ENCODE measurements around the gene WDFY2.

WDFY2 gene

DNA sequence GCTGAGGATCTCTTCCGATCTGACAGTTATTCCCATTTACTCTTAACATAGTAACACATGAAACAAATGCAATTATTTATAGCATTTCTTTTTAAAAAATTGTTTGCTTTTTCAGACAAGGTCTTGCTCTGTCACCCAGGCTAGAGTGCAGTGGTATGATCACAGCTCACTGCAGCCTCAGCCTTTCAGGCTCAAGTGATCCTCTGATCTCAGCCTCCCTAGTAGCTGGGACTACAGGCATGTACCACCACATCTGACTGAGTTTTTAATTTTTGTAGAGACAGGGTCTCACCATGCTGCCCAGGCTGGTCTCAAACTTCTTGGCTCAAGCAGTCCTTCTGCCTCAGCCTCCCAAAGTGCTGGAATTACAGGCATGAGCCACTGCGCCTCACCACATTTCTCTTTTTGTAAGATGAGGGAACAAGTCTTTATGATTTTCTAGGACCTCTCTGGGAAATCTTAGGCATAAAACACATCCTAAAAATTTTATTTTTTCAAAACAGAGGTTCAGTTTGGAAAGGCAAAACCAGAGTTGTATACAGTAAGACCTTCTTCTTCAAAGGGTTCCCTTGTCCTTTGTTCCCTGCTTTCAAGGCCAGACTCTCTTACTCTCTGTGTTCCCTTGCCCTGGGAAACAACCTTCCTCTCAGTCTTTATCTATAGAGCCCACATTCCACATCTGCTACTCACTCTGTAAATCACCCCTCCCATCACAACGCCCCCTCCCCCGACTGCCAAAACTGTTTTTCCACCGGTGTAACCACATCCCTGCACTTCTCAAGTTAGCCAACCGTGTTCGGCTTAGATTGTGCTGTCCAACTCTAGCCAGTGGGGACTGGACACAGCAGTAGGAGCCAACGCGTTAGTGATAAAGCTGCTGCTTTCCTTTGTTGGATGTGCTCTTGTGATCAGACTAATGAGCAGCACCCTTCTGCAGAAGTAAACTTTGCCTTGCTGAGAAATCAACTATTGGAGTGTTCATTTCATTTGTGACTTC lies 163.5 kb downstream of the WDFY2 start:
- Histone ChIP-seq H3K36me3 (ENCODE audit: insufficient read depth, low read length) (peaks cover 54% of the 10 kb centered on the region), H2AFZ (ENCODE audit: low read length, unreplicated experiment) (no peak overlapping the region), H3K4me3 (ENCODE audit: low read depth, low read length) (no peak overlapping the region), H3K79me2 (ENCODE audit: control insufficient read depth, insufficient read depth, low read length, unreplicated experiment) (no peaks in the 10 kb centered on the region), H3K4me1 (ENCODE audit: control insufficient read depth, insufficient read depth, low read length, unreplicated experiment) (no peaks in the 10 kb centered on the region), H3K27me3 (ENCODE audit: insufficient read depth, low read length) (no peaks in the 10 kb centered on the region), H3K27ac (ENCODE audit: low read depth, low read length) (no peak overlapping the region)

DNA sequence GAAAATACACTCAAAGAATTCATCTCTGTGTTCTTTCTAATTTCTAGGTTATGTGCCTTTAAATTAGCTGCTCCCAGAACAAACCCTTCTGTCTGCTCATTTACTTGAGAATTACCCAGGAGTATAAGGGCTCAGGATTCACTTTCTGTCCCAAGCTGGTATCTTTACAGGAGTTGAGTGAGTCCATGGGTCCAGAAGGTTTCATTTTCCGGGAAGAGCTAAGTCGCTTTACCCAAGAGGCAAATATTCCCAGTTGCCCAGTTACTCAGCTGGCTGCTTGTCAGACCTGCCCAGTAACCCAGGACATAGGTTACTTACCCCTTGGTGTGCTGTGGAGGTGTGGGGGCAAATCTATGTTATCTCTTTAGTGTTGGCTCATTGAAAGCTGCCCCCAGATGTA lies 172.4 kb downstream of the WDFY2 start:
- H3K36me3 ChIP-seq (ENCODE audit: insufficient read depth, low read length), result peaks cover 20% of the 10 kb centered on the region
- H3K4me1 ChIP-seq (ENCODE audit: control insufficient read depth, insufficient read depth, low read length, unreplicated experiment), result no peaks in the 10 kb centered on the region
- no peak overlapping the region for H2AFZ ChIP-seq (ENCODE audit: low read length, unreplicated experiment)
- H3K4me3 ChIP-seq (ENCODE audit: low read depth, low read length), result no peak overlapping the region
- no peaks in the 10 kb centered on the region for H3K27me3 ChIP-seq (ENCODE audit: insufficient read depth, low read length)
- no peaks in the 10 kb centered on the region for H3K79me2 ChIP-seq (ENCODE audit: control insufficient read depth, insufficient read depth, low read length, unreplicated experiment)
- no peak overlapping the region for H3K27ac ChIP-seq (ENCODE audit: low read depth, low read length)

DNA sequence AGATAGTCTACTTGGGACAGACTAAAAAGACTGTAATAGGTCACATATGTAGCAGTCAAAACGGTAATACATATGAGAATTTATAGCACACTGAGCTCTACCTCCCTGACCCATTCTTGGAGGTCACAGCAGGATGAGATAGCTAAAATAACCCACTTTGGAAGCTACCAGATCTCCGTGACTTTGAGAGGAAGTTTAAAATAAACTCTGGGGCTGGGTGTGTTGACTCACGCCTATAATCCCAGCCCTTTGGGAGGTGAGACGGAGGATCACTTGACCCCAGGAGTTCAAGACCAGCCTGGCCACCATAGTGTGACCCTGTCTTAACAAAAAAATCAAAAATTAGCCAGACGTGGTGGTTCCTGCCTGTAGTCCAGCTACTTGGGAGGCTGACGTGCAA lies 174.4 kb downstream of the WDFY2 start:
- Histone ChIP-seq H3K36me3 (ENCODE audit: insufficient read depth, low read length) (peaks cover 8% of the 10 kb centered on the region), H3K4me3 (ENCODE audit: low read depth, low read length) (no peak overlapping the region), H3K27ac (ENCODE audit: low read depth, low read length) (no peak overlapping the region), H2AFZ (ENCODE audit: low read length, unreplicated experiment) (no peak overlapping the region), H3K79me2 (ENCODE audit: control insufficient read depth, insufficient read depth, low read length, unreplicated experiment) (no peaks in the 10 kb centered on the region), H3K27me3 (ENCODE audit: insufficient read depth, low read length) (no peaks in the 10 kb centered on the region), H3K4me1 (ENCODE audit: control insufficient read depth, insufficient read depth, low read length, unreplicated experiment) (peaks cover 5% of the 10 kb centered on the region)

- H3K36me3 ChIP-seq (ENCODE audit: insufficient read depth, low read length), result peaks cover 8% of the 10 kb centered on the region
- no peak overlapping the region for H2AFZ ChIP-seq (ENCODE audit: low read length, unreplicated experiment)
- H3K4me3 ChIP-seq (ENCODE audit: low read depth, low read length), result no peak overlapping the region
- no peaks in the 10 kb centered on the region for H3K79me2 ChIP-seq (ENCODE audit: control insufficient read depth, insufficient read depth, low read length, unreplicated experiment)
- H3K4me1 ChIP-seq (ENCODE audit: control insufficient read depth, insufficient read depth, low read length, unreplicated experiment), result peaks cover 10% of the 10 kb centered on the region
- H3K27me3 ChIP-seq (ENCODE audit: insufficient read depth, low read length), result no peaks in the 10 kb centered on the region
- H3K27ac ChIP-seq (ENCODE audit: low read depth, low read length), result no peak overlapping the region
Measured at GRCh38 chr13:51759240-51759639, 175.0 kb downstream of the WDFY2 start.

- Histone ChIP-seq H3K27ac (ENCODE audit: low read depth, low read length) (no peak overlapping the region), H3K36me3 (ENCODE audit: insufficient read depth, low read length) (peaks cover 8% of the 10 kb centered on the region)
Measured at GRCh38 chr13:51760592-51760991, 176.3 kb downstream of the WDFY2 start.

GRCh38 chr13:51761643-51762350 lies 177.5 kb downstream of the WDFY2 start:
- no peaks in the 10 kb centered on the region for H3K79me2 ChIP-seq (ENCODE audit: control insufficient read depth, insufficient read depth, low read length, unreplicated experiment)
- H3K4me3 ChIP-seq (ENCODE audit: low read depth, low read length), result no peak overlapping the region
- peaks cover 8% of the 10 kb centered on the region for H3K36me3 ChIP-seq (ENCODE audit: insufficient read depth, low read length)
- H2AFZ ChIP-seq (ENCODE audit: low read length, unreplicated experiment), result no peak overlapping the region
- peaks cover 22% of the 10 kb centered on the region for H3K4me1 ChIP-seq (ENCODE audit: control insufficient read depth, insufficient read depth, low read length, unreplicated experiment)
- H3K27me3 ChIP-seq (ENCODE audit: insufficient read depth, low read length), result no peaks in the 10 kb centered on the region
- H3K27ac ChIP-seq (ENCODE audit: low read depth, low read length), result no peak overlapping the region

More at GRCh38 chr13:51760592-51760991, 176.3 kb downstream of the WDFY2 start:
- H3K4me3 ChIP-seq (ENCODE audit: low read depth, low read length), result no peak overlapping the region
- H2AFZ ChIP-seq (ENCODE audit: low read length, unreplicated experiment), result no peak overlapping the region
- no peaks in the 10 kb centered on the region for H3K27me3 ChIP-seq (ENCODE audit: insufficient read depth, low read length)
- H3K4me1 ChIP-seq (ENCODE audit: control insufficient read depth, insufficient read depth, low read length, unreplicated experiment), result peaks cover 22% of the 10 kb centered on the region
- H3K79me2 ChIP-seq (ENCODE audit: control insufficient read depth, insufficient read depth, low read length, unreplicated experiment), result no peaks in the 10 kb centered on the region

GRCh38 chr13:51763486-51763885 lies 179.2 kb downstream of the WDFY2 start:
- no peak overlapping the region for H2AFZ ChIP-seq (ENCODE audit: low read length, unreplicated experiment)
- no peak overlapping the region for H3K4me3 ChIP-seq (ENCODE audit: low read depth, low read length)
- peaks cover 7% of the 10 kb centered on the region; the same call in 1 of the 2 replicates for H3K36me3 ChIP-seq (ENCODE audit: insufficient read depth, low read length)
- no peaks in the 10 kb centered on the region for H3K79me2 ChIP-seq (ENCODE audit: control insufficient read depth, insufficient read depth, low read length, unreplicated experiment)
- no peaks in the 10 kb centered on the region for H3K27me3 ChIP-seq (ENCODE audit: insufficient read depth, low read length)
- H3K27ac ChIP-seq (ENCODE audit: low read depth, low read length), result peak overlapping the region; percentile 73
- H3K4me1 ChIP-seq (ENCODE audit: control insufficient read depth, insufficient read depth, low read length, unreplicated experiment), result peaks cover 22% of the 10 kb centered on the region

DNA sequence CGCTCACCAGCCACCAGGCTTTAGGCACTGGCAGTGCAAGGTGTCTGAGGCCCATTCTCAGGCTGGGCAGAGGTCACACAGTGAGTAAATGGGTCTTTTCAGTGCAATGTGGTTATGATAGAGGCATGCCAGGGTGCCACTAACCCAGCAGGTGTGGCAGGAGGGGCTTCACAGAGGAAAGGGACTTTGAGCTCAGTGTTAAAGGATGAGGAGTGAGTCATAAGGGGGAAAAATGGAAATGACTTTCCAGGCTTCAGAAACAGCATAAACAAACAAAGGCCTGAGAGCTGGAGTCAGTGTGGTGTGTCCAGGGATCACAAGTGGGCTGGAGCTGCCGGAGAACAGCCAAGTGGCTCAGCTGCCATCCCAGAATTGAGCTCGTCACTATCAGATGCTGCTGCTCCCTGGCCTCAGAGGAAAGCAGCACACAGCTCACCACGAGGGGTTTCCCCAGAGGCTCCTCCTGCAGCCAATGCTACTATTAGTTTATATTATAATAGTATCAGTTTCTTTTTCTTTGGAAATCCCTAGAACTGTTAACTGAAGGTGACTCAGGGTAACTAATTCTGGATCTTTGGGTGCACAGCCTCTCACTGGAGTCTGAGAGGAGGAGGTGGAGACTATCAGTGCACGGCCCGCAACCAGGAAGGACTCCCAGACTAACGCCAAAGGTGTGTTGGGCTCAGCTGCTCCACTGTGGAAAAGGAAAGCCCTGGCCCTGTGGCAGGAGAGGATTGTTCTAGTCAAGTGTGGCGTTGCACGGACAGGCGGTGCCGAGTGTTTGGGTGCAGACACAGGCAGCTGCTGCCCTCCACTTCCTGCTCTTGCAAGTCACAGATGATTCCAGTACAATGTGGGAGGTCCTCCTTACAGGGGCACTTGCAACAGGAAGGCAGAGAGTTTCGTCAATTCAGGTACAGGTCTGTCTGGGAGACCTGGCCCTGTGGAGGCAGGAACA lies 180.2 kb downstream of the WDFY2 start:
- Histone ChIP-seq H2AFZ (ENCODE audit: low read length, unreplicated experiment) (no peak overlapping the region), H3K79me2 (ENCODE audit: control insufficient read depth, insufficient read depth, low read length, unreplicated experiment) (no peaks in the 10 kb centered on the region), H3K27me3 (ENCODE audit: insufficient read depth, low read length) (no peaks in the 10 kb centered on the region), H3K4me1 (ENCODE audit: control insufficient read depth, insufficient read depth, low read length, unreplicated experiment) (peaks cover 22% of the 10 kb centered on the region), H3K4me3 (ENCODE audit: low read depth, low read length) (peak overlapping the region; percentile 46; the same call in 1 of the 2 replicates), H3K27ac (ENCODE audit: low read depth, low read length) (peak overlapping the region; percentile 73), H3K36me3 (ENCODE audit: insufficient read depth, low read length) (peaks cover 7% of the 10 kb centered on the region; the same call in 1 of the 2 replicates)

GRCh38 chr13:51765142-51765515 lies 180.9 kb downstream of the WDFY2 start:
- Histone ChIP-seq H3K27ac (ENCODE audit: low read depth, low read length) (peak overlapping the region; percentile 73), H3K4me1 (ENCODE audit: control insufficient read depth, insufficient read depth, low read length, unreplicated experiment) (peaks cover 22% of the 10 kb centered on the region), H2AFZ (ENCODE audit: low read length, unreplicated experiment) (no peak overlapping the region), H3K27me3 (ENCODE audit: insufficient read depth, low read length) (no peaks in the 10 kb centered on the region), H3K79me2 (ENCODE audit: control insufficient read depth, insufficient read depth, low read length, unreplicated experiment) (no peaks in the 10 kb centered on the region), H3K36me3 (ENCODE audit: insufficient read depth, low read length) (0 out of 2 replicates have a peak, but pooled peaks cover 6% of the 10 kb centered on the region), H3K4me3 (ENCODE audit: low read depth, low read length) (peak overlapping the region; percentile 46; the same call in 1 of the 2 replicates)

- H3K27me3 ChIP-seq (ENCODE audit: insufficient read depth, low read length), result no peaks in the 10 kb centered on the region
- no peaks in the 10 kb centered on the region for H3K79me2 ChIP-seq (ENCODE audit: control insufficient read depth, insufficient read depth, low read length, unreplicated experiment)
- H3K4me1 ChIP-seq (ENCODE audit: control insufficient read depth, insufficient read depth, low read length, unreplicated experiment), result peaks cover 20% of the 10 kb centered on the region
- no peak overlapping the region for H2AFZ ChIP-seq (ENCODE audit: low read length, unreplicated experiment)
- no peak overlapping the region for H3K27ac ChIP-seq (ENCODE audit: low read depth, low read length)
- H3K36me3 ChIP-seq (ENCODE audit: insufficient read depth, low read length), result 0 out of 2 replicates have a peak, but pooled peaks cover 3% of the 10 kb centered on the region
- no peak overlapping the region for H3K4me3 ChIP-seq (ENCODE audit: low read depth, low read length)
Measured at GRCh38 chr13:51767100-51767499, 182.8 kb downstream of the WDFY2 start.
